Right lung (tissue), 5 donors: ENCODE results near the gene PML. TPM values are rescaled to one million over a fixed set of nuclear protein-coding genes. Genes with fewer than 3 reads are reported as not detected.

Source experiments
- DNase-seq, 2 donors: peaks; one replicate each; pipeline ENCODE4 v3.0.0-alpha.2; 2013
- polyA plus RNA-seq, 5 donors: library from polyadenylated mRNA; unstranded; fragments of 120-200 nt; gene quantifications; one replicate each; pipeline versions ENCODE4 v1.2.1 to v1.2.3, GENCODE V29; 2013; ENCODE audit warnings: inconsistent platforms in 1 of 5, low replicate concordance in 1 of 5; ENCODE audit not compliant: insufficient read length in 5 of 5, insufficient read depth in 1 of 5

PML gene
- polyA plus RNA-seq, 5 donors = 30.7 to 54.1 (median 43.0) TPM

- DNase-seq = no peak
Measured at GRCh38 chr15:74006774-74007639, 12.5 kb downstream of the PML start.

DNA sequence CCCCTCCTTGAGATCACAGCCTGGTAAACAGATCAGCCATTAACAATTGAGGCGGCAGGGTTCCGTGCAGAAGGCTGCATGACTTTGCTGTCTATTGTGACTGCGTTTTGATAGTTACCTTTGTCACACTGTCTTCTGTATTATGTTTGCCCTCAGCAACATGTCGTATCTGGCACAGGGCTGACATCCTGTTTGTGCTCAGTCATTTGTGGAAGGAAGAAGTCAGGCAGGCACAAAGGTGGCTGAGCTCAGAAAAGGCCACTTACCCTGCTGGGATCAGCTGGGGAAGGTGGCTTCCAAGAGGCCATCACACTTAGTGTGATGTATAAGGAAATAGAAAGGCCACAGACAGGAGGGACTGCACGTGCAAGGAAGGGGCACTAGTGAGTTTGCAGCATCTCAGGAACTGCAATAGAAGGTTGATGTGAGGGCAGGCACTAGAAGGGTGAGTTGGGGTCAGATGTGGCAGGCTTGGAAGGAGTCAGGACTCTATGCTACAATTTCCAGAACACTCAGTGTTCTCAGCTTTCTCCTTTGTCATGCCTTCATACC lies 13.4 kb downstream of the PML start:
- no peak for DNase-seq

GRCh38 chr15:74008901-74009300 lies 14.4 kb downstream of the PML start:
- DNase-seq = no peak

DNA sequence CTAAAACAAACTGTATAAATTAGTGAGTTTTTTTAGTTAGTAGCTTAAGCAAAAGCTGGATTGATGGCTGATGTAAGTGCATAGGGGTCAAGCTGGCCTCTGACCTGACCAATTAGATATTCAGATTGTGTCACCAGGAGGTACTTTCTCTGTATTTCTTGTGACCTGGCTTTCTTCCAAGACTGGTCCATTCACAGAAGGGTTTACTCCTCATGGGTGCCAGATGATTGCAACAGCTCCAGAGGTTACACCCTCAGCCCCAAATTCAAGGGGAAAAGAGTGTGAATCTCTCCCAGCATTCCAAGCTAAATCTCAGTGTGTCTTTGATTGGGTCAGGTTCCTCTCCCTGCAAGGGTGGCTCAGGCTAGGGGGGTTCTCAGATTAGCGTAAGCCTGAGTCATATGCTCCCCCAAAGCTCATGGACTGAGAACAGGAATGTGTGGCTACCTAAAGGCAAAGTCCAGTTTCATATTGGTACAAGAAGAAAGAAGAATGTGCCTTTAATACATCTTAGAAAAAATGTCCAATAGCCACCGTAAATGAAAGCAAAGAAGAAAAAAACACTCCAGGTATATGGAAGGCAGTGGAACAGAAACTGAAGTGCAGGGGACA lies 16.5 kb downstream of the PML start:
- no peak for DNase-seq

DNA sequence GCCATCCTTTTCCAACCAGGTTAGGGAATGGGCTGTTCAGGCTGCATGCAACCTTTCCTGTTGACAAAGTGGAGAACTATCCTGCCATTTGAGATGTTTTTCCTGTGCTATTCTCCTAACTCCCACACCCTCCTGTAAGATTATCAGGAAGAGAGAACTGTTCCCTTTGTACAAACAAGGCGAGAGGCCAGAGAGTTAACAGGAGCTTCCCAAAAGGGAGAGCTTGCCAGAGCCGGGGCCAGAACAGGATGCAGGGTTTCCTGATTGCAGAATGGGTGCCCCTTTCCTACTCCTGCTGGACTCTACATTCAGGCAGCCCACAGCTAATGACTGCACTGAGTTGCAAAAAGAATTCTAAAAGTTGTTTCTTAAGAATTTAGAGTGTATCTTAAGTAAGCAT lies 17.1 kb downstream of the PML start:
- DNase-seq = peak in 1 of 2 donors; percentile 37

DNA sequence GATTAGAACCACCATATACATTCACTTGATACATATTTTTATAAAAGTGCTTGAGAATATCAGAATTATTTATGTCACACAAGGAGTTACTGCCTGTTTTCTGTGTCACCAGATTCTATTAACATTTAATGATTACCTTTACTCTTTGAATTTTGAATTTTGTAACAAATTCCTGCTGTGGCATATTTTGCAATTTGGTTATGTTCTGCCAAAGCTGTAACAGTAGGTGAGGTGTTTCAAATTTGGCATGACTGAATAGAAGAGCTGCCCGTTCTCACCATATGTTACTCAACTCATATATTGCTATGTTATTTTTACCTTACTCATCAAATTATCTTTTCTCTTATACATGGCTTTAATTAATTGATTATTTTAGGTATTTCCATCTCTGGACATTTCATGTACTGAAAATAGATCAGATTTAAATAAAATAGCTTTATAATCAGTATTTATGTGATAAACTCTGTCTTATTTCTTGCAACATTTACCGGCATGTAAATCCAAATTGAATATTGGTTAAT lies 18.9 kb downstream of the PML start:
- DNase-seq = no peak

GRCh38 chr15:74019734-74020133 lies 25.2 kb downstream of the PML start:
- no peak for DNase-seq

DNA sequence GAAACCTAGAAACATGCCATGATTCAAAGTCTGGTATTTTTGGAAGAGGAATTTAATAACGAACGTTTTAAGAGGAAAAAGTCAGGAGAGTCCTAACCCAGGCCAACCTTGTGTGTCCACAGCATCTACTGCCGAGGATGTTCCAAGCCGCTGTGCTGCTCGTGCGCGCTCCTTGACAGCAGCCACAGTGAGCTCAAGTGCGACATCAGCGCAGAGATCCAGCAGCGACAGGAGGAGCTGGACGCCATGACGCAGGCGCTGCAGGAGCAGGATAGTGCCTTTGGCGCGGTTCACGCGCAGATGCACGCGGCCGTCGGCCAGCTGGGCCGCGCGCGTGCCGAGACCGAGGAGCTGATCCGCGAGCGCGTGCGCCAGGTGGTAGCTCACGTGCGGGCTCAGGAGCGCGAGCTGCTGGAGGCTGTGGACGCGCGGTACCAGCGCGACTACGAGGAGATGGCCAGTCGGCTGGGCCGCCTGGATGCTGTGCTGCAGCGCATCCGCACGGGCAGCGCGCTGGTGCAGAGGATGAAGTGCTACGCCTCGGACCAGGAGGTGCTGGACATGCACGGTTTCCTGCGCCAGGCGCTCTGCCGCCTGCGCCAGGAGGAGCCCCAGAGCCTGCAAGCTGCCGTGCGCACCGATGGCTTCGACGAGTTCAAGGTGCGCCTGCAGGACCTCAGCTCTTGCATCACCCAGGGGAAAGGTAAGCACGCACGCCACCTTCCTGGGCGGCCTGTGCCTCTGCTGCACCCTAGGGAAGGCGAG lies 28.4 kb downstream of the PML start:
- no peak for DNase-seq

DNA sequence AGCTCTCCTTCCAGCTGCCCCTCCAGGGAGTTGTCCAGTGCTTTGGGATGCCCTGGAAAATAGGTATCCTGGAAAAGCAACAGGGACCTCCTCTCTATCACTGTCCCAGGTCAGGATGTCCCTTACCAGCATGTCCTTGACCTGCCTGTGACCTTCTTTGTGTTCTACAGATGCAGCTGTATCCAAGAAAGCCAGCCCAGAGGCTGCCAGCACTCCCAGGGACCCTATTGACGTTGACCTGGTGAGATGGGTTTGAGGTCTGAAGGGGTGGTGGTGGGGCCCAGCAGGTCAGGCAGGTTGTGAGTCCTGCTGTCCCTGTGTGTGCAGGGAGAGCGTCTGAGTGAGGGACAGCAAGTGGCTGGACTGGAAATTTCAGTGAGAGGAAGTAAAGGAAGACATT lies 30.2 kb downstream of the PML start:
- no peak for DNase-seq

- DNase-seq = no peak
Measured at GRCh38 chr15:74025436-74025835, 30.9 kb downstream of the PML start.

DNA sequence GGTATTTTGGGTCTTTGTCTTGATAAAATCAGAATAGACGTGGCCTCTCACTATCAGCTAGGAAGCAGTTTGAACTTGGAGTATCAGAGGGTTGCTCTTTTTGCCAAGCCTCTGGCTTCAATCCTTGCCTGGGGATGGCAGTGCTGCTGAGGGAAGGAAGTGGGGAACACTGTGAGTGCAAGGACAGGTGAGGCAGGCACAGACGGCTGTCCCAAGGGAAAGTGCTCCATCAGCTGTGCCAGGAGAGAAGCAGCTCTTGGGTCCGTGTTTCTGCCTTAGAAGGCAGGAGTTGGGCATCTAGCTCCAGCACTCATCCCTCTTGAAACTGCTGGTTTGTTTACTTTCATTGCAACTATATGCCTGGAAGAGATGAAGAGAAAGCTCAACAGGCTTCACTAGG lies 33.2 kb downstream of the PML start:
- DNase-seq = no peak

DNA sequence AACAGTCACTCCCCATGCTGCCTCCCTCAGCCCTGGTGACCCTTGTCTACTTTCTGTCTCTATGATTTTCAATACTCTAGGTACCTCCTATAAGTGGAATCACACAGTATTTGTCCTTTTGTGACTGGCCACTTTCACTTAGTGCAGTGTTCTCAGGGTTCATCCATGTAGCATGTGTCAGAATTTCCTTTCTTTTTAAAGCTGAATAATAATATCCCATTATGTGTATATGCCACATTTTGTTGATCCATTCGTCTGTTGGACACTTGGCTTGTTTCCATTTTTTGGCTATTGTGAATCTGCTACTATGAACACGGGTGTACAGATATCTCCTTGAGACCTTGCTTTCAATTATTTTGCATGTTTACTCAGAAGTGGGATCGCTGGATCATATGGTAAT lies 34.1 kb downstream of the PML start:
- DNase-seq = no peak

GRCh38 chr15:74032046-74032445 lies 37.5 kb downstream of the PML start:
- no peak for DNase-seq

GRCh38 chr15:74032606-74033561 lies 38.4 kb downstream of the PML start:
- no peak for DNase-seq

DNA sequence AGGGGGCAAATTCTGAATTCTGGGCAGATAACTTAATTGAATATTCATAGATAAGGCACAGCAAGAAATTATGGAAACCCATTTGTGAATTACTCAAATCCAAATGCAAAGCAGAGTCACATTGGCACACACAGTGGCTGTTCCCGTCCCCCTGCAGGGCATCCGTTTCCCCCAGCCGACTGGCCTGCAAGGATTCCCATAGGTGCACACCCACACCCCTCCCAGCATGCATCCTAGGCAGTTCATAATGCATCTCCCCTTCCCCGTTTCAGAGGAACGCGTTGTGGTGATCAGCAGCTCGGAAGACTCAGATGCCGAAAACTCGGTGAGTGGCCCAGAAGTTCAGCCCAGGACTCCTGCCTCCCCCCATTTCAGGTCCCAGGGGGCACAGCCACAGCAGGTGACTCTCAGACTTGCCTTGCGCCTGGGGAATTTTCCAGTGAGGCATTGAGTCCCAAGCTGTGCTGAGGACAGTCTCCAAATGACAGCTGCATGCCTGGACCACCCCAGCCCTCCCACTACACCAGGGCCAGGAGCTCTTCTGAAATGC lies 39.8 kb downstream of the PML start:
- no peak for DNase-seq

DNA sequence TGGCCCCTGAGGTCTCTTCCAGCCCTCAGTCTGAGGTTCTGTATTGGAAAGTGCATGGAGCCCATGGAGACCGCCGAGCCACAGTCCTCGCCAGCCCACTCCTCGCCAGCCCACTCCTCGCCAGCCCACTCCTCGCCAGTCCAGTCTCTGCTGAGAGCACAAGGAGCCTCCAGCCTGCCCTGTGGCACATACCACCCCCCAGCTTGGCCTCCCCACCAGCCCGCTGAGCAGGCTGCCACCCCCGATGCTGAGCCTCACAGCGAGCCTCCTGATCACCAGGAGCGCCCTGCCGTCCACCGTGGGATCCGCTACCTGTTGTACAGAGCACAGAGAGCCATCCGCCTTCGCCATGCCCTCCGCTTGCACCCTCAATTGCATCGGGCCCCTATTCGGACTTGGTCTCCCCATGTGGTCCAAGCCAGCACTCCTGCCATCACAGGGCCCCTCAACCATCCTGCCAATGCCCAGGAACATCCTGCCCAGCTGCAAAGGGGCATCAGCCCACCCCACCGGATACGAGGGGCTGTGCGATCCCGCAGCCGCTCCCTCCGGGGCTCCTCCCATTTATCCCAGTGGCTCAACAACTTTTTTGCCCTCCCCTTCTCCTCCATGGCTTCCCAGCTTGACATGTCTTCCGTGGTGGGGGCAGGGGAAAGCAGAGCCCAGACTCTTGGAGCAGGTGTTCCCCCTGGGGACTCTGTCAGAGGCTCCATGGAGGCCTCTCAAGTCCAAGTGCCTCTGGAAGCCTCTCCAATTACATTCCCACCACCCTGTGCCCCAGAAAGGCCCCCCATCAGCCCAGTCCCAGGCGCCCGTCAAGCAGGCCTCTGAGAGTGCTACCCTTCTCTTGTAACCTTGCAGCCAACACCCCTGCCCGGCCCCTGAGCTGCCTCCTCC lies 40.9 kb downstream of the PML start:
- no peak for DNase-seq

- DNase-seq = peak; percentile 38 to 45
Measured at GRCh38 chr15:74036271-74037170, 42.0 kb downstream of the PML start.
